MM.1S (cell line): ENCODE measurements around the gene SHROOM3.

ENCODE experiments used
- CTCF ChIP-seq: fragments of 300-600 bp; sonication (generic); IDR thresholded peaks from 2 replicates; pipeline ENCODE4 v1.5.1; 2016; ENCODE audit warnings: antibody characterized with exemption, low read length, mixed read lengths
- EZH2 ChIP-seq: fragments of 300-600 bp; sonication (generic); optimal IDR thresholded peaks from 2 replicates; pipeline ENCODE3; 2017; ENCODE audit warnings: low read depth, mild to moderate bottlenecking, antibody characterized with exemption, low read length, mixed read lengths

DNA sequence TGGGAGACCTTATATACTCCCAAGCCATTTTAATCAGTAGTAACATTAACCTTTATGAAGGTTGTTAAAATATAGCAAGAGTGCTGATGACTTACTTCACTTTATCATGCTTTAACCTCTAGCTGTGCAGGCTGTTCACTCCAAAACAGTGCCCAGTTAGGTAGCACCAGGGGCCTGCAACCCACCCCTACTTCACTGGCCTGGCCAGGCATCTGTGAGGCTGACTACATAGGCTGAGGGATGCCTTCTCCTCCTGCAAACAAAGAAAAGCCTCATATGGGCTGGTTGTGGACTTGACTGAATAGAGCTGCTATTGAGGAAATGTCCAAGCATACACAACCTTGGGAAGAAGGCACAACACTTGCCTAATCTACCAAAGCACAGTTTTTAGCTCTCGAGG is 172.8 kb downstream of the SHROOM3 start:
- TF ChIP-seq CTCF (no peak), EZH2 (no peak)
